Measurements from ENCODE around the gene SLC22A25.

The SLC22A25 gene

GRCh38 chr11:63210111-63210510, 33.3 kb downstream of the SLC22A25 start:
- ATAC-seq (ENCODE audit: low read depth) (no peak), DNase-seq (ENCODE audit: low spot score) (no peak)
- no peak for TF ChIP-seq CTCF (IDR thresholded peaks at IDR 0.05; ENCODE audit: poor library complexity, severe bottlenecking)
- no peaks in the 10 kb centered on the region for H3K9me3 ChIP-seq (ENCODE audit: severe bottlenecking)
- H3K27me3 ChIP-seq (ENCODE audit: insufficient read depth, poor library complexity, severe bottlenecking), result peaks cover under 1% of the 10 kb centered on the region
- H3K4me3 ChIP-seq (ENCODE audit: severe bottlenecking), result no peak overlapping the region
- H3K27ac ChIP-seq (ENCODE audit: poor library complexity, severe bottlenecking), result no peak overlapping the region
- H3K4me1 ChIP-seq (ENCODE audit: insufficient read depth, poor library complexity, severe bottlenecking), result no peaks in the 10 kb centered on the region
- no peaks in the 10 kb centered on the region for H3K36me3 ChIP-seq (ENCODE audit: low read depth)
